Muscle of back (tissue), 11 donors: Measurements from ENCODE around the gene EPGN. TPM values are rescaled to one million over a fixed set of nuclear protein-coding genes. Genes with fewer than 3 reads are reported as not detected.

Experiments
- DNase-seq, 3 donors: peaks; one replicate each; pipeline versions ENCODE4 v3.0.0 to v3.0.0-alpha.2; 2013
- polyA plus RNA-seq, 10 donors: library from polyadenylated mRNA; unstranded; fragments of 120-200 nt; gene quantifications; one replicate each; pipeline ENCODE4 v1.2.1, GENCODE V29; 2013; ENCODE audit not compliant: insufficient read length in 10 of 10

EPGN gene
- polyA plus RNA-seq, 10 donors = 0.27 to 1.4 (median 0.75) TPM; not detected in 7

GRCh38 chr4:74309223-74309622 lies 953 bp downstream of the EPGN start:
- no peak for DNase-seq

GRCh38 chr4:74311696-74312313 lies 3.5 kb downstream of the EPGN start:
- peak; percentile 37 to 64 (median 41) for DNase-seq

GRCh38 chr4:74314329-74314728 lies 6.1 kb downstream of the EPGN start:
- DNase-seq = no peak

- no peak for DNase-seq
These were observed 6.7 kb downstream of the EPGN start for GRCh38 chr4:74314944-74315343.

GRCh38 chr4:74315376-74315775 lies 7.1 kb downstream of the EPGN start:
- DNase-seq = no peak

- DNase-seq = no peak
These were observed 8.1 kb downstream of the EPGN start for GRCh38 chr4:74316397-74316796.

- DNase-seq = peak in 1 of 3 donors; percentile 35
These were observed 9.5 kb downstream of the EPGN start for GRCh38 chr4:74317616-74318246.

GRCh38 chr4:74318276-74318675 lies 10.0 kb downstream of the EPGN start:
- DNase-seq = no peak

GRCh38 chr4:74319470-74319869 lies 11.2 kb downstream of the EPGN start:
- DNase-seq = no peak

GRCh38 chr4:74320559-74321118 lies 12.4 kb downstream of the EPGN start:
- DNase-seq = peak in 1 of 3 donors; percentile 25

- no peak for DNase-seq
These were observed 14.0 kb downstream of the EPGN start for GRCh38 chr4:74322301-74322700.

- no peak for DNase-seq
These were observed 15.4 kb downstream of the EPGN start for GRCh38 chr4:74323663-74324062.

- no peak for DNase-seq
These were observed 16.0 kb downstream of the EPGN start for GRCh38 chr4:74324262-74324661.

- no peak for DNase-seq
These were observed 17.6 kb downstream of the EPGN start for GRCh38 chr4:74325886-74326285.

GRCh38 chr4:74327762-74328161 lies 19.5 kb downstream of the EPGN start:
- DNase-seq = no peak

GRCh38 chr4:74328501-74328900 lies 20.2 kb downstream of the EPGN start:
- DNase-seq = no peak

- no peak for DNase-seq
These were observed 21.0 kb downstream of the EPGN start for GRCh38 chr4:74329307-74329706.

- no peak for DNase-seq
These were observed 22.1 kb downstream of the EPGN start for GRCh38 chr4:74330295-74330750.

GRCh38 chr4:74331252-74331651 lies 23.0 kb downstream of the EPGN start:
- DNase-seq = no peak

- DNase-seq = no peak
These were observed 23.7 kb downstream of the EPGN start for GRCh38 chr4:74331944-74332343.

- no peak for DNase-seq
These were observed 26.4 kb downstream of the EPGN start for GRCh38 chr4:74334636-74335035.

GRCh38 chr4:74335341-74336021 lies 27.2 kb downstream of the EPGN start:
- no peak for DNase-seq

GRCh38 chr4:74338792-74339333 lies 30.6 kb downstream of the EPGN start:
- no peak for DNase-seq
